DMS 273 (cell line): Measurements from ENCODE around the gene PRDM16.

Experiments
- DNase-seq: peaks from one replicate; lab custom pipeline; 2025; ENCODE audit not compliant: unreplicated experiment; lab: John Stamatoyannopoulos, UW

The PRDM16 gene

DNA sequence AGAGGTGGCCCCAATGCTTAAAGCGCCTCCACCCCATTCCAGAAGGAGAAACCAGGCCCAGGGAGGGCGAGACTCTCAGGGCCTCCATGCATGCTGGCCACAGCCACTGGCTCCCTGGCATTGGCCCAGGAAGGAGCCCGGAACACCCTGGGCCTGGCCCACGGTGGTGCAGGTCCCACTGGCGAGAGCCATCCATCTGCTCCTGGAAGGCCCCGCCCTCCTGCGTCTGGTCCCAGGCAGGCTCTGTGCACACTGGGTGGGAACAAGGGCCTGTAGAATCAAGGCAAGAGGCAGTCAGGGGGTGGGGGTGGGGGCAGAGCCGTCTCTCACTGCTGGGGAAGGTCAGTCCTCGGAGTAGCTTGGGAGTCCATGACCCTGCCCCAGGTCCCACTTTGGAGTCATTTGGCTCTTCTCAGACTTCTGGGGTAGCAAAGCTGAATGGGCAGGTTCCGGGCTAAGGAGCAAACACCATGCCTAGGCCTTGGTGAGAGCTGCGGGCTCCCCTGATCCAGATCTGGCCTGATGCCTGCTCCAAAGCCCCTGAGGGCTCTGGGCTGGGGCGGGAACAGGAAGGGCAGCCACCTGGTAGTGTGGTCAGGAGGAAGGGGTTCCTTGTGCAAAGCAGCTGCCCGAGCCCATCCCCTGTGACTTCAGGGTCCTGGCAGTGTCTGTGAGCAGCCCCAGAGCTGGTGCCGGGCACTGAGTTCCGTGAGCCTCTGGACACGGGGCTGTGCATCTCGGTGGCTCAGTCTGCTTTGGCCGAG, 278.4 kb downstream of the PRDM16 start:
- peak; percentile 38 for DNase-seq

- no peak for DNase-seq
Observed at GRCh38 chr1:3348196-3348865, 279.3 kb downstream of the PRDM16 start.

DNA sequence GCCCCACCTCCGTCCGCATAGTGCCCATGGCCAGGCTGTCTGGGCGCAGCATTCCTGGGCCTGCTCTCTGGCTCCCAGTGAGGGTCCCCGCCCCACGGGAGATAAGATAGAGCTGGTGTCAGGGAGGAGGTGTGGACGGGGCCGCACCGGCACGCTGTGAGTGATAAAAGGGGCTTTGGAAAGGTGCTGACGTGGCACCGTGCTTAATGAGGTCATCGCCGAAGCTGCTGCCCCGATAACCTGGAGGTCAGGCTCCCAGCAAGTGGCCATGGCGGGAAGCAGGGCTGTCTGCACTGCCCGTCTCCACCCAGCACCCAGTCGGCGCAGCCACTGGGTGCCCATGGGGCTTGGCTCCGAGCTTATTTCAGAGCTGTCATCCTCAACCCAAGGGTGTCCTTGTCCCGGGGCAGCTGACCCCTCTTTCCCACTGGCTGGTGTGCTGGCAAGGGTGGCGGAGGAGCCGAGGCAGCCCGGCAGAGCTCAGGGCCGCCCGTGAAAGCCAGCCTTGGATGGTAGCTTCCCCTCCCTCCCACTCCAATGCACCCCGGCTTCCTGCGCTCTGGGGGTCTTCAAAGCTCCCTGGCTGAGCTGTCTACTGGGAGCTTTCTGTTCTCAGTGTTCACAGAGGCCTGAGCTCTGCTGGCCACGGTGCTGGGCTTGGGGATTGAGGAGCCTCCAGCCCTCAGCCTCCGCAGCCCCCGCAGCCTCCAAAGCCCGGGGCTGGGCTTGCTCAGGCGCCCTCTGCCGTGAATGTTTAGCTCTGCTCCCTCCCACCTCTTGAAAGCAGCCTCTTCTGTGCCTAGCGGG, 280.4 kb downstream of the PRDM16 start:
- peak; percentile 25 for DNase-seq

DNA sequence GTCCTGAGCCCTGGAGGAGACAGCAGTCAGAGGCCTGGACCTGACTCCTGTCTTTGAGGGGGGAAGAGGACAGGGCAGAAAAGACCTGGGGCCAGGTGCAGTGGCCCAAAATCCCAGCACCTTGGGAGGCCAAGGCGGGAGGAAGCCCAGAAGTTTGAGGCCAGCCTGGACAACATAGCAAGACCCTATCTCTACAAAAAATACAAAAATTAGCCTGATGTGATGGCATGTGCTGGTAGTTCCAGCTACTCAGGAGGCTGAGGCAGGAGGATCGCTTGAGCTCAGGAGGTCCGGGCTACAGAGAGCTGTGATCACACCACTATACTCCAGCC, 280.9 kb downstream of the PRDM16 start:
- DNase-seq: no peak

DNA sequence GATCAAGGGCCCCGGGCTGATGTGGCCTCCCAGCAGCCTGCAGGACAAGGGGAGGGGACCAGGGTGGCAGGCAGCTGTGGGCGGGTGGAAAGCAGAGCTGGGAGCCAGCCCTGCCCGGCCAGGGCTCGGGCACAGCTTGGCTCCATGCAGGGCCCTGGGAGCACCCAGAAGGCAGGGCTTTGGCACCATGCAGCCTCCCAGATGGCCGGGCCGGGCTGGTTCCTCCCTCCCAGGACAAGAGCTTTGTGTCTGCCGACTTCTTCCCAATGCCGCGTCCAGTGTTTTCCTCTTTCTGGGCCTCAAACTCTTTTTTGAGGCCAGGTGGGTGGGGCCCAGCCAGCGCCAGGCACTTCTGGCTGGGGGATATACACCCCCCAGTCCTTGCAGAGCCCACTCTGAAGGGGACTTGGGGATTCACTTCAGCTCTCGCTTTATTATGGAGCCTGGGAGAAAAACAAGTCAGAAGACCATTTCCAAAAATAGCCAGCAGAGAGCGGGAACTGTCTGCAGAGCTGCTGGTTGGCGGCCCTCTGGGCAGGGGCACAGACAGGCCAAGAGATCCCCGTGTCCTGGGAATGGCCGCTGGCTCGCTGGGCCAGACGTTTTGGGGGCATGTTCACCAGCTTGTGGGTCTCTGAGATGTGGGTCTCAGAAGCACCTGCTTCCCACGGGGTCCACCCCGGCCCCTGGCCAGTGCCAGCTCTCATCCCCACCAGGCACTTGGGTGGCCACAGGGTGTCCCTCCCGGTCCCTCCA, 281.7 kb downstream of the PRDM16 start:
- DNase-seq: peak; percentile 82

DNA sequence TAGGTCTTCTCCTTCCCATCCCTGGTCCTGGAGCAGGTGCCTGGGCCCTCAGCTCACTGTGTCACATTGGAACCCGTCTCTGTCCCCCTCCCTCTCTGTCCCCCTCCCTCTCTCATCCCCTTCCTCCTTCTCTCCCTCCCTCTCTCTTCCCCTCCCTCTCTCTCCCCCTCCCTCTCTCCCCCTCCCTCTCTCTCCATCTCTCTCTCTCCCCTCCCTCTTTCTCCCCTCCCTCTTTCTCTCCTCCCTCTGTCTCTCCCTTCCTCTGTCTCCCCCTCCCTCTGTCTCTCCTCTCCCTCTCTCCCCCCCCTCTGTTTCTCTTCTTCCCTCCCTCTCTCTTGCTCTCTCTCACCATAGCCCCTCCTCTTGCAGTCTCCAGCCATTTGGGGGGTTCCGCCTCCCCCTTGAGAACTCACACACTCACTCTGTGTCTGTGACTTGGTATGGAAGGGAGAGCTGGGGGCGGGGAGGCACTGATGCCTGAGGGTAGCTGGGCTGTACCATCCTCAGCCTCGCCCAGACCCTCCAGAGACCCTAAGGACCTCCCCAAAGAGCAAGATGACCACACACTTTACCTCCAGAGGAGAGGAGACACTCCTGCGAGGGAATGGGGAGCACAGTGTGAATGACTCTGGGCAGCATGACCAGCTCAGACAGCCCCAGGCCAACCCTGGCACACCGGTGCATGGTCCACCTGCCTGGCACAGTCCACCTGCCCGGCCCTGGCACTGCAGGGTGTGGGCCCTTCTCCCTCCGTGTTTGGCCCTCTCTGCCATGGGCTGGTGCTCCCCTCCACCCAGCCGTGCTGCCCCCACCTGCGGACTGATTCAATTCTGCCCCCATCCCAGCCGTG, 282.7 kb downstream of the PRDM16 start:
- DNase-seq: no peak

DNA sequence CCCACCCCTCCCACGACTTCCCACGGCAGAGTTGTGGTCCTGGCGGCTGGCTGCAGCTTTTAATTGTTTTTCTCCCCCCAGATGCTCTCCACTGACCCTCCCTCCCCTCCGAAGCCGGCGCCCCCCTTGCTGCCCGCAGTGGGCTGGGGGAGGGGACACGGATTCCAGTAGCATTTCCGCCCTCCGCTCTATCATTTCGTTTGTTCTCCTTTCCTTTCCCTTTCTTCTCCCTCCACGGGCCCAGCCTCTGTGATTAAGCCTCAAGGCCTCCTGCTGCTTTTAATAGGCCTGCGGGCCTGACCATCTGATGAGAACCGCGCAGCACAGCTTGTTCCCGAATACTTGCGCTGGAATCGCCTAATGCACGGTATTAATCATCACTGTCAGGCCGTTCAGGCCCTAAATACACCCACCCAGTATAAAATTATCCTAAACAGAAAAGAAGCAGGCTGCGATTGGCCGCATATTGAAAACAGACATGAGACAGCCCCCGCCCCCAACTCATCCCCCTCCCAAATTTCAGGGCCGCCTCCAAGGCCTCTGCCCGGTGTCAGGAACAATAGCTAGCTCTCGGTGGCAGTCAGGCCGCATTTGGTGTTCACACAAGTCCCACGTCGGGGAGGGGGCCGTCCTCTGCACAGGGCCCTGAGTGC, 283.4 kb downstream of the PRDM16 start:
- peak; percentile 69 for DNase-seq

GRCh38 chr1:3352952-3353331, 283.9 kb downstream of the PRDM16 start:
- peak; percentile 26 for DNase-seq

- no peak for DNase-seq
Observed at GRCh38 chr1:3353876-3354275, 284.9 kb downstream of the PRDM16 start.

DNA sequence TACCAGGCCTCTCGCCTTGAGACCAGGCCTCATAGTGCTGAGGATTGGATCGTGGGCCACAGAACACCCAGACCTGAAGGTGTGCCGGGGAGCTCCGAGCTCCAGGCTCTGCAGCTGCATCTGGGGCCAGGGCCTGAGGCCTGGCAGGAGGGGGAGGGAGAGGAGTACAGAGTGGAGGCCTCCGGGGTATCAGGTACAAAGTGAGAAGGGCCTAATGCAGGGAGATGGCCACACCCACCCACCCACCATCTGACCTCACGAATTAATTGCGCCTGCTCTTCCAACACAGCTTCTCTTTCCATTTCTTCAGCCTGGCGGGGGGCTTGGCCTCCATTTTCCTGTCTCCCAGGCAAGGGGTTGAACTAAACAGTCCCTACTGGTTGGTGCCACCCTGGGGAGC, 286.1 kb downstream of the PRDM16 start:
- no peak for DNase-seq

GRCh38 chr1:3355894-3356826, 287.2 kb downstream of the PRDM16 start:
- no peak for DNase-seq

GRCh38 chr1:3356827-3357460, 287.9 kb downstream of the PRDM16 start:
- DNase-seq: no peak

- no peak for DNase-seq
Observed at GRCh38 chr1:3357526-3358297, 288.7 kb downstream of the PRDM16 start.

GRCh38 chr1:3359351-3359750, 290.3 kb downstream of the PRDM16 start:
- peak; percentile 74 for DNase-seq

- DNase-seq: no peak
Observed at GRCh38 chr1:3359756-3360440, 290.9 kb downstream of the PRDM16 start.

- DNase-seq: no peak
Observed at GRCh38 chr1:3360646-3361257, 291.7 kb downstream of the PRDM16 start.

GRCh38 chr1:3363023-3363422, 294.0 kb downstream of the PRDM16 start:
- DNase-seq: no peak
